Upper lobe of left lung (tissue), 6 donors: ENCODE measurements around the gene GNL3. TPM values are rescaled to one million over a fixed set of nuclear protein-coding genes. Genes with fewer than 3 reads are reported as not detected.
A peak's percentile ranks its signal among the peaks of the same experiment; 100 is the strongest.

ENCODE experiments used
- ATAC-seq, 2 donors: fragments of 200-7000 bp; cut with Tn5 transposase; one replicate each; pipeline ENCODE4 v1.9.1; 2022; ENCODE audit warnings: mild to moderate bottlenecking in 2 of 2, moderate library complexity in 2 of 2; ENCODE audit not compliant: low FRiP score in 2 of 2
- DNase-seq, 2 donors: peaks; one replicate each; pipeline ENCODE4 v3.0.0-alpha.2; 2019 to 2020
- H3K27ac ChIP-seq, 4 donors: fragments of 200-600 bp; sonication (generic); one replicate each; pipeline ENCODE4 v1.5.1; 2016 to 2019
- H3K27me3 ChIP-seq, 4 donors: fragments of 200-600 bp; sonication (generic); one replicate each; pipeline ENCODE4 v1.5.1; 2017 to 2019
- H3K36me3 ChIP-seq, 4 donors: fragments of 200-600 bp; sonication (generic); one replicate each; pipeline ENCODE4 v1.5.1; 2016 to 2019
- H3K4me1 ChIP-seq, 4 donors: fragments of 200-600 bp; sonication (generic); one replicate each; pipeline ENCODE4 v1.5.1; 2018 to 2019
- H3K4me3 ChIP-seq, 4 donors: fragments of 200-600 bp; sonication (generic); one replicate each; pipeline ENCODE4 v1.5.1; 2017 to 2019; ENCODE audit warnings: mild to moderate bottlenecking in 2 of 4, moderate library complexity in 1 of 4
- H3K9me3 ChIP-seq, 4 donors: fragments of 200-600 bp; sonication (generic); one replicate each; pipeline ENCODE4 v1.5.1; 2018 to 2019
- EP300 ChIP-seq, 4 donors: sonication (generic); formaldehyde crosslinking; IDR thresholded peaks; one replicate each; pipeline ENCODE4 v1.5.1; 2017; ENCODE audit warnings: antibody characterized with exemption in 4 of 4, control low read depth in 2 of 4
- POLR2A ChIP-seq, 4 donors: fragments of 450-650 bp; IDR thresholded peaks; one replicate each; pipeline ENCODE4 v1.5.1; 2016 to 2017; ENCODE audit warnings: antibody characterized with exemption in 4 of 4, mild to moderate bottlenecking in 2 of 4
- POLR2AphosphoS5 ChIP-seq, 2 donors: sonication (generic); formaldehyde crosslinking; IDR thresholded peaks; one replicate each; pipeline ENCODE4 v1.5.1; 2017; ENCODE audit warnings: antibody characterized with exemption in 2 of 2
- WGBS, 2 donors: methylation state at CpG; one replicate each; pipeline ENCODE4 v1.1.5; 2017 to 2018; 5-methylcytosine and 5-hydroxymethylcytosine counted together
- total RNA-seq, 6 donors: library from RNA; depleted of rRNA in 4 of 6; stranded (reverse); fragments of >200 nt in 4 of 6; gene quantifications; one replicate each; pipeline versions ENCODE4 v1.1.0 to v1.2.1, GENCODE V29; 2016 to 2021
- TF ChIP-seq, protein P1 (sequence below), 6 experiments: fragments of 450-650 bp in 4 of 6; fragments of 200-600 bp in 2 of 6; sonication (generic) in 2 of 6; IDR thresholded peaks; one replicate each; pipeline ENCODE4 v1.5.1; 2016 to 2019; ENCODE audit warnings: antibody characterized with exemption in 6 of 6
- donor health status: DM: no; HTN: no; CAD: no; lungs with moderate emphysema.
- donor health status: DM: no; HTN: yes; CAD: no; lungs with severe emphysema.

GNL3 gene
- total RNA-seq, 6 donors from 2014 or later, result 12.0 to 93.3 (median 44.1) TPM

DNA sequence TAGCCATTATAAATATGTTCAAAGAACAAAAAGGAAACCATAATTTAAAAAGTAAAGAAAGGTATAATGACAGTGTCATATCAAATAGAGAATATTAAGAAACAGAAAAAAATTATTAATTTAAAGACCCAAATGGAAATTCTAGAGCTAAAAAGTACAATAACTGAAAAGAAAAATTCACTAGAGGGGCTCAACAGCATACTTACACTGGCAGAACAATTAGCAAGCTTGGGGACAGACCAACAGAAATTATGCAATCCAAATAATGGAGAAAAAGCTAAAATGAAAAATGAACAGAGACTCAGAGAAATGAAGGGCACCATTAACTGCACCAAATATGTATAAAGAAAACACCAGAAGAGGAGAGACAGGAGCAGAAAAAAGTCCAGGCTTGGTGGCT, 33.8 kb downstream of the GNL3 start:
- Histone ChIP-seq H3K27ac (no peak overlapping the region), H3K36me3 (peaks cover 0 to 3% (median 0%) of the 10 kb centered on the region in 4 donors), H3K9me3 (no peaks in the 10 kb centered on the region), H3K27me3 (no peaks in the 10 kb centered on the region), H3K4me3 (no peak overlapping the region), H3K4me1 (peaks cover 0 to 17% (median 13%) of the 10 kb centered on the region in 4 donors)
- ATAC-seq (no peak), DNase-seq (no peak)
- TF ChIP-seq, protein P1, sequence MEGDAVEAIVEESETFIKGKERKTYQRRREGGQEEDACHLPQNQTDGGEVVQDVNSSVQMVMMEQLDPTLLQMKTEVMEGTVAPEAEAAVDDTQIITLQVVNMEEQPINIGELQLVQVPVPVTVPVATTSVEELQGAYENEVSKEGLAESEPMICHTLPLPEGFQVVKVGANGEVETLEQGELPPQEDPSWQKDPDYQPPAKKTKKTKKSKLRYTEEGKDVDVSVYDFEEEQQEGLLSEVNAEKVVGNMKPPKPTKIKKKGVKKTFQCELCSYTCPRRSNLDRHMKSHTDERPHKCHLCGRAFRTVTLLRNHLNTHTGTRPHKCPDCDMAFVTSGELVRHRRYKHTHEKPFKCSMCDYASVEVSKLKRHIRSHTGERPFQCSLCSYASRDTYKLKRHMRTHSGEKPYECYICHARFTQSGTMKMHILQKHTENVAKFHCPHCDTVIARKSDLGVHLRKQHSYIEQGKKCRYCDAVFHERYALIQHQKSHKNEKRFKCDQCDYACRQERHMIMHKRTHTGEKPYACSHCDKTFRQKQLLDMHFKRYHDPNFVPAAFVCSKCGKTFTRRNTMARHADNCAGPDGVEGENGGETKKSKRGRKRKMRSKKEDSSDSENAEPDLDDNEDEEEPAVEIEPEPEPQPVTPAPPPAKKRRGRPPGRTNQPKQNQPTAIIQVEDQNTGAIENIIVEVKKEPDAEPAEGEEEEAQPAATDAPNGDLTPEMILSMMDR (IDR thresholded peaks at IDR 0.05), result no peak
- no peak for TF ChIP-seq EP300 (IDR thresholded peaks at IDR 0.05)
- no peak for TF ChIP-seq POLR2AphosphoS5 (IDR thresholded peaks at IDR 0.05)
- TF ChIP-seq POLR2A (IDR thresholded peaks at IDR 0.05), result no peak

GRCh38 chr3:52721002-52721729, 35.3 kb downstream of the GNL3 start:
- Histone ChIP-seq H3K36me3 (peaks cover 0 to 3% (median 0%) of the 10 kb centered on the region in 4 donors), H3K27ac (peak overlapping the region in 1 of 4 donors; percentile 13), H3K27me3 (no peaks in the 10 kb centered on the region), H3K9me3 (no peaks in the 10 kb centered on the region), H3K4me3 (no peak overlapping the region), H3K4me1 (peaks cover 0 to 17% (median 13%) of the 10 kb centered on the region in 4 donors)
- ATAC-seq (peak; percentile 58 to 66), DNase-seq (no peak)
- 66% methylated on average over 6 of the region's 6 CpGs for WGBS, 2 donors
- TF ChIP-seq, protein P1 (IDR thresholded peaks at IDR 0.05), result no peak
- no peak for TF ChIP-seq POLR2AphosphoS5 (IDR thresholded peaks at IDR 0.05)
- TF ChIP-seq EP300 (IDR thresholded peaks at IDR 0.05), result no peak
- TF ChIP-seq POLR2A (IDR thresholded peaks at IDR 0.05), result no peak

GRCh38 chr3:52721730-52722008, 35.8 kb downstream of the GNL3 start:
- no peak for TF ChIP-seq POLR2AphosphoS5 (IDR thresholded peaks at IDR 0.05)
- no peak for TF ChIP-seq EP300 (IDR thresholded peaks at IDR 0.05)
- TF ChIP-seq, protein P1 (IDR thresholded peaks at IDR 0.05), result no peak
- no peak for TF ChIP-seq POLR2A (IDR thresholded peaks at IDR 0.05)
- DNase-seq (no peak), ATAC-seq (no peak)
- H3K4me1 ChIP-seq, result peaks cover 0 to 17% (median 13%) of the 10 kb centered on the region in 4 donors
- H3K4me3 ChIP-seq, result no peak overlapping the region
- H3K9me3 ChIP-seq, result no peaks in the 10 kb centered on the region
- WGBS, 2 donors, result 84 to 94% methylated on average over 1 of the region's 1 CpG
- peak overlapping the region in 1 of 4 donors; percentile 13 for H3K27ac ChIP-seq
- no peaks in the 10 kb centered on the region for H3K27me3 ChIP-seq
- H3K36me3 ChIP-seq, result peaks cover 0 to 3% (median 0%) of the 10 kb centered on the region in 4 donors

DNA sequence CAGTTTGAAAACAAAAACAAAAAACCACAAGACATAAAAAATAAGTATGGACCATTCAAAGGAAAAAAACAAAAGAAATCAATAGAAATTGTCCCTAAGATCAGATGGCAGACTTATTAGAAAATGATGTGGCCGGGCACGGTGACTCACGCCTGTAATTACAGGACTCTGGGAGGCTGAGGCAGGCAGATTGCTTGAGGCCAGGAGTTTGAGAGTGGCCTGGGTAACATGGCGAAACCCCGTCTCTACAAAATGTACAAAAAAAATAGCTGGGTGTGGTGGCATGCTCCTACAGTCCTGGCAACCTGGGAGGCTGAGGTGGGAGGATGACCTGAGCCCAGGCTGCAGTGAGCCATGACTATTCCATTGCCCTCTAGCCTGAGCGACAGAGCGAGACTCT, 36.7 kb downstream of the GNL3 start:
- H3K36me3 ChIP-seq, result peaks cover 0 to 3% (median 0%) of the 10 kb centered on the region in 4 donors
- TF ChIP-seq POLR2AphosphoS5 (IDR thresholded peaks at IDR 0.05) (no peak), POLR2A (IDR thresholded peaks at IDR 0.05) (no peak), EP300 (IDR thresholded peaks at IDR 0.05) (no peak)
- TF ChIP-seq, protein P1 (IDR thresholded peaks at IDR 0.05), result no peak
- H3K4me3 ChIP-seq, result no peak overlapping the region
- WGBS, 2 donors, result 93 to 94% methylated on average over 7 of the region's 7 CpGs
- H3K9me3 ChIP-seq, result no peaks in the 10 kb centered on the region
- no peaks in the 10 kb centered on the region for H3K27me3 ChIP-seq
- peaks cover 0 to 17% (median 13%) of the 10 kb centered on the region in 4 donors for H3K4me1 ChIP-seq
- no peak overlapping the region for H3K27ac ChIP-seq
- DNase-seq (no peak), ATAC-seq (no peak)

GRCh38 chr3:52723935-52724334, 38.1 kb downstream of the GNL3 start:
- H3K36me3 ChIP-seq, result peaks cover 0 to 5% (median 2%) of the 10 kb centered on the region in 4 donors
- peaks cover 0 to 6% (median 0%) of the 10 kb centered on the region in 4 donors for H3K9me3 ChIP-seq
- WGBS, 2 donors, result 96 to 97% methylated on average over 5 of the region's 5 CpGs
- no peak for ATAC-seq
- TF ChIP-seq POLR2AphosphoS5 (IDR thresholded peaks at IDR 0.05) (no peak), EP300 (IDR thresholded peaks at IDR 0.05) (no peak), POLR2A (IDR thresholded peaks at IDR 0.05) (no peak)
- TF ChIP-seq, protein P1 (IDR thresholded peaks at IDR 0.05), result no peak
- DNase-seq, result no peak
- H3K4me3 ChIP-seq, result no peak overlapping the region
- H3K27me3 ChIP-seq, result no peaks in the 10 kb centered on the region
- peaks cover 0 to 17% (median 13%) of the 10 kb centered on the region in 4 donors for H3K4me1 ChIP-seq
- H3K27ac ChIP-seq, result no peak overlapping the region
